Sigmoid colon (tissue), 4 donors: ENCODE results near the gene CYP27B1.

Source experiments
- EP300 ChIP-seq, 4 donors: sonication (generic); formaldehyde crosslinking; IDR thresholded peaks; one replicate each; pipeline ENCODE4 v1.6.1; 2017; ENCODE audit warnings: antibody characterized with exemption in 4 of 4
- POLR2A ChIP-seq, 2 donors: fragments of 450-650 bp; IDR thresholded peaks; one replicate each; pipeline ENCODE4 v1.6.1; 2016; ENCODE audit warnings: antibody characterized with exemption in 2 of 2, mild to moderate bottlenecking in 2 of 2, moderate library complexity in 2 of 2

DNA sequence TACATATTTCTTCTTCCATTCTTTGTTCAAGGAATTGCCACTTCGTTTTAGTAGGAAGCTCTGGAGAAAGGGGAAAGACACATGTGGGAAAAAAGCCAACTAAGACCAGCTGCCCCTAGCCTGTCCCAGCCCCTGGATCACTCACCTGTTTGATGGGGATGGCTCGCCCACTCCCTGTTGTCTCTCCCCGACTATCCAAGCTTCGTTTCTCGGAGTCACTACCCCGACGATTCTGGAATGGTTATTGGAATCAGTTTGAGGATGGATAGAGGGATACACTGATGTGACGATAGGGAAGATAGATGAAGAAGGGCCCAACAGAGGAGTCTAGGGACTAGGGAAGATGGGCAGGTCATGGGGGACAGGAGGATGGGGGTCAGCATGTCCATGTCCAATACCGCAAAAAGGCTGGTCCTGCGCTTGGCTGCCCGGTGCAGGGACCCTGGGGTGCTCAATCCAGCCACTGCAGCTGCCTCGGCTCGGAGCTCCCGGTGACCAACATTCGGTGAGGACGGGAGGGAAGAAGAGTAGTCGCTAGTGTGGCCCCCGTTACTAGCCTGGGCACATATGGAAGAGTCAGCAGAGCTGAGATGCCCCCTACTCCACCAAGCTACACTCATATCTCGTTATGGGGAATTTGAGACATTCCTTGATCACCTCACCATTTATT lies 35.3 kb downstream of the CYP27B1 start:
- no peak for TF ChIP-seq POLR2A (IDR thresholded peaks at IDR 0.05)
- no peak for TF ChIP-seq EP300 (IDR thresholded peaks at IDR 0.05)
